NCI-H2081 (cell line): ENCODE results near the gene MGAM2.
"Not testable (repeated sequence)": the region's sequence is repeated elsewhere in the genome, so short reads cannot be mapped to it uniquely, and the experiment has no call there.

Source experiments
- DNase-seq, 2 experiments: peaks; one replicate each; lab custom pipeline; 2025; lab: John Stamatoyannopoulos, UW

The MGAM2 gene

GRCh38 chr7:142111499-142111898, at the start of gene MGAM2:
Gene MGAM2 (plus strand): TSS chr7:142111718. CDS start chr7:142116874, 5,156 bp downstream.
- no peak for DNase-seq

GRCh38 chr7:142063551-142064442, 47.7 kb upstream of the MGAM2 start:
- no peak for DNase-seq

- no peak for DNase-seq
Measured at GRCh38 chr7:142066536-142066935, 45.0 kb upstream of the MGAM2 start.

GRCh38 chr7:142077762-142078161, 33.8 kb upstream of the MGAM2 start:
- no peak for DNase-seq

- no peak for DNase-seq
Measured at GRCh38 chr7:142083605-142084004, 27.9 kb upstream of the MGAM2 start.

GRCh38 chr7:142085428-142085827, 26.1 kb upstream of the MGAM2 start:
- no peak for DNase-seq

GRCh38 chr7:142088022-142088714, 23.4 kb upstream of the MGAM2 start:
- peak; percentile 50 to 78 for DNase-seq

GRCh38 chr7:142089035-142089434, 22.5 kb upstream of the MGAM2 start:
- no peak for DNase-seq

GRCh38 chr7:142091961-142092360, 19.6 kb upstream of the MGAM2 start:
- DNase-seq, result no peak

- DNase-seq, result no peak
Measured at GRCh38 chr7:142094861-142095260, 16.7 kb upstream of the MGAM2 start.

GRCh38 chr7:142097571-142097970, 13.9 kb upstream of the MGAM2 start:
- DNase-seq, result no peak

GRCh38 chr7:142098004-142098403, 13.5 kb upstream of the MGAM2 start:
- no peak for DNase-seq

GRCh38 chr7:142099347-142099746, 12.2 kb upstream of the MGAM2 start:
- DNase-seq, result not testable (repeated sequence)

GRCh38 chr7:142100634-142101033, 10.9 kb upstream of the MGAM2 start:
- no peak for DNase-seq

- not testable (repeated sequence) for DNase-seq
Measured at GRCh38 chr7:142101794-142102193, 9.7 kb upstream of the MGAM2 start.

GRCh38 chr7:142104550-142105527, 6.7 kb upstream of the MGAM2 start:
- DNase-seq, result no peak

GRCh38 chr7:142108728-142109505, 2.6 kb upstream of the MGAM2 start:
- no peak for DNase-seq

- no peak for DNase-seq
Measured at GRCh38 chr7:142110098-142110497, 1.4 kb upstream of the MGAM2 start.

- no peak for DNase-seq
Measured at GRCh38 chr7:142110638-142111037, 880 bp upstream of the MGAM2 start.

GRCh38 chr7:142112086-142112485, 568 bp downstream of the MGAM2 start:
- DNase-seq, result no peak

GRCh38 chr7:142114207-142114606, 2.7 kb downstream of the MGAM2 start:
- DNase-seq, result no peak
